ENCODE results near the gene APPBP2. TPM values are rescaled to one million over a fixed set of nuclear protein-coding genes. Genes with fewer than 3 reads are reported as not detected.

APPBP2 gene
- total RNA-seq, 4 donors from 2014 or later, result 22.0 to 35.8 (median 30.9) TPM

GRCh38 chr17:60406887-60407286 lies 119.2 kb downstream of the APPBP2 start:
- TF ChIP-seq CTCF (IDR thresholded peaks at IDR 0.05), result no peak
- ATAC-seq (ENCODE audit: low FRiP score) (no peak), DNase-seq (ENCODE audit: low spot score) (no peak)

- TF ChIP-seq CTCF (IDR thresholded peaks at IDR 0.05), result no peak
- no peak for ATAC-seq (ENCODE audit: low FRiP score)
- no peak for DNase-seq (ENCODE audit: low spot score)
These were observed 122.1 kb downstream of the APPBP2 start for GRCh38 chr17:60403962-60404361.

- ATAC-seq (ENCODE audit: low FRiP score) (no peak), DNase-seq (ENCODE audit: low spot score) (no peak)
- no peak for TF ChIP-seq CTCF (IDR thresholded peaks at IDR 0.05)
These were observed 122.6 kb downstream of the APPBP2 start for GRCh38 chr17:60403523-60403810.

GRCh38 chr17:60401819-60402218 lies 124.2 kb downstream of the APPBP2 start:
- TF ChIP-seq CTCF (IDR thresholded peaks at IDR 0.05), result no peak
- no peak for ATAC-seq (ENCODE audit: low FRiP score)
- DNase-seq (ENCODE audit: low spot score), result no peak

- ATAC-seq (ENCODE audit: low FRiP score), result no peak
These were observed 127.6 kb downstream of the APPBP2 start for GRCh38 chr17:60398227-60398959.

GRCh38 chr17:60396412-60396811 lies 129.6 kb downstream of the APPBP2 start:
- no peak for DNase-seq (ENCODE audit: low spot score)
- no peak for ATAC-seq (ENCODE audit: low FRiP score)
- TF ChIP-seq CTCF (IDR thresholded peaks at IDR 0.05), result no peak

More at GRCh38 chr17:60398227-60398959, 127.6 kb downstream of the APPBP2 start:
- no peak for TF ChIP-seq CTCF (IDR thresholded peaks at IDR 0.05)
- DNase-seq (ENCODE audit: low spot score), result no peak

- no peak for ATAC-seq (ENCODE audit: low FRiP score)
- DNase-seq (ENCODE audit: low spot score), result no peak
- TF ChIP-seq CTCF (IDR thresholded peaks at IDR 0.05), result no peak
These were observed 130.5 kb downstream of the APPBP2 start for GRCh38 chr17:60395508-60396065.

Data from omental fat pad (tissue), 4 donors.